HG03460 (cell line): ENCODE data around the gene LILRB3.
"Not testable (repeated sequence)": the region's sequence is repeated elsewhere in the genome, so short reads cannot be mapped to it uniquely, and the experiment has no call there.

ENCODE experiments used
- ATAC-seq: cut with Tn5 transposase; IDR thresholded peaks from one replicate; pipeline ENCODE4 v1.9.1; 2021; ENCODE audit not compliant: unreplicated experiment

LILRB3 gene

GRCh38 chr19:54211235-54211634, 11.6 kb downstream of the LILRB3 start:
- no peak for ATAC-seq

GRCh38 chr19:54209811-54210494, 12.9 kb downstream of the LILRB3 start:
- no peak for ATAC-seq

DNA sequence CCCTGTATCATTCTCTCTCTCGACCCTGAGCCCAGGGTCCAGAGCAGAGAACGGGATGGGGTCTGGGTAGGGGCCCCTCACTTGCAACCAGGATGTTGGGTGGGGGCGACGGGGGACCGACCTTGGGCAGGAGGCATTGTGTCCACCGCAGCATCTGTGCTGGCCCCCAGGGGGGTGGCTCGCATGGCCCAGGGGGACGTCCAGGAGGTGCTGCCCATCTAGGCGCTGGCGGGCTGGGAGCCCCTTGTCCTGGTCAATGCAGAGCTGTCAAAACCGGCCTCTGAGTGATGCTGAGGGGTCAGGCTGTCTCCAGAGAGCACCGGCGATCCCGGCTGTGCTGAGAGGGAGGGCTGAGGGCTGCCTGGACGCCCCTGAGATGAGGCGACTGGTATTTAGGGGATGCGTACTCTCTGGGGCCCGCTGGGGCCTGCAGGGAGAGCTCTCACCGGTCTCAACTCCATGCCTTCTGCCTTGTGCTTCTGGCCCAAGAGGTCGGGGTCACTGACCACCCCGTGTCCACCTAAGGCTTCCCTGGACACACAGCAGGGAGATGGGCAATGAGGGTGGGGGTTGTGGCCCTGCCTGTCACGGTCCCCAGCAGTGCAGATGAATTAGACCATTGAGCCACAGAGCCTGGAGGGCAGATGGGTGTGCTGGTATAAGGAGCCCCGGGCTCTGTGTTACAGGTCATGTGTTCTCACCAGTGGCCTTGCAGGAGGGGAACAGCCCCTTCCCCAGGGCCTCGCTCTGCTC, 13.6 kb downstream of the LILRB3 start:
- ATAC-seq = no peak

DNA sequence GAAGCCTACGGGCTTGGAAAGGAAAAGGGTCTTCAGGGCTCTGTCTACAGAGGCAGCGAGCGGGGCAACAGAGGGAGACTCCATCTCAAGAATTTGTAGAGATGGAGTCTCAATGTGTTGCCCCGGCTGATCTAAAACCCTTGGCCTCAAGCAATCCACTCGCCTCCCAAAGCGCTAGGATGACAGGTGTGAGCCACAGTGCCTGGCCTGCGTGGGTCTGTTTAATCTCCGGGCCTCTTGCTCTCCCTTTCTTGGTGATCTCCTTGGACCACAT, 14.1 kb downstream of the LILRB3 start:
- ATAC-seq = no peak

GRCh38 chr19:54207983-54208783, 14.6 kb downstream of the LILRB3 start:
- peak; percentile 36 for ATAC-seq

- ATAC-seq = no peak
Observed at GRCh38 chr19:54207676-54207982, 15.2 kb downstream of the LILRB3 start.

DNA sequence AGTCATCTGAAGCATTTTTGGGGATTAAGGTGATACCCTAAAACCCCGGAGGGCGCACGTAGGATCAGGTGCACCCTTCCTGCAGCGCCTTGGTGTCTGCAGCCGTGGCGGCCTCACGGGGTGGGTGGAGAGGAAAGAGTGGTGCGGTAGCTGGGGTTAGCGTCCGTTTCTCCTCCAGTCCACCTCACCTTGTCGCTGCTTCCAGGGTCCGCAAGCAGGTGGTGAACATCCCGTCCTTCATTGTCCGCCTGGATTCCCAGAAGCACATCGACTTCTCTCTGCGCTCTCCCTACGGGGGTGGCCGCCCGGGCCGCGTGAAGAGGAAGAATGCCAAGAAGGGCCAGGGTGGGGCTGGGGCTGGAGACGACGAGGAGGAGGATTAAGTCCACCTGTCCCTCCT, 15.6 kb downstream of the LILRB3 start:
- ATAC-seq = not testable (repeated sequence)

- no peak for ATAC-seq
Observed at GRCh38 chr19:54206831-54207177, 16.0 kb downstream of the LILRB3 start.

DNA sequence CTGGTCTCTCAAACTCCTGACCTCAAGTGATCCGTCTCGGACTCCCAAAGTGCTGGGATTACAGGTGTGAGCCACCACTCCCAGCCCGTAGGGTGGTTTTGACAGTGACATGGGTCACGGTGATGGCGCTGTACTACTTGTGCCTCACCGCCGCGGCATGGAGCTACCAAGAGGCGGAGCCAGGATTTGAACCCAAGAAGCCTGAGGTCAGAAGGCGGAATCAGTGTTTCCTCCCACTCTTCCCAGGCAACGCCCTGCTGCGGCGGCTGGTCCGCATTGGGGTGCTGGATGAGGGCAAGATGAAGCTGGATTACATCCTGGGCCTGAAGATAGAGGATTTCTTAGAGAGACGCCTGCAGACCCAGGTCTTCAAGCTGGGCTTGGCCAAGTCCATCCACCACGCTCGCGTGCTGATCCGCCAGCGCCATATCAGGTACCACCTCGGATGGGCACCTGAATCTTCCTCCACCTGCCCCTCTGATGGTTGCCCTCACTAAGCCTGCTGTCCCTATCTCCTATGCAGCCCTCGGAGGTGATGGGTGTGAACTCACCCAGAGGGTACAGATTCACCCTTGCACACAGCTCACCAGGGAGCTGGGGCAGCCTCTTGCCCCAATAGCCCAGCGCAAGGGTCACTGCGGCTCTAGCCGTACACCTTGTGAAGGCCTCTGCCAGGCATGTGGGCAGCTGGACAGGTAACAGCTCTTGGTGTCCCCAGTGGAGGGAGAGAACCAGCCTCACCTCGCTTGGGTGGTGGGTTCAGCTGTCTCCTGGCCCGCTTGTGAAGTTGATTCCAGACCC, 16.6 kb downstream of the LILRB3 start:
- no peak for ATAC-seq

DNA sequence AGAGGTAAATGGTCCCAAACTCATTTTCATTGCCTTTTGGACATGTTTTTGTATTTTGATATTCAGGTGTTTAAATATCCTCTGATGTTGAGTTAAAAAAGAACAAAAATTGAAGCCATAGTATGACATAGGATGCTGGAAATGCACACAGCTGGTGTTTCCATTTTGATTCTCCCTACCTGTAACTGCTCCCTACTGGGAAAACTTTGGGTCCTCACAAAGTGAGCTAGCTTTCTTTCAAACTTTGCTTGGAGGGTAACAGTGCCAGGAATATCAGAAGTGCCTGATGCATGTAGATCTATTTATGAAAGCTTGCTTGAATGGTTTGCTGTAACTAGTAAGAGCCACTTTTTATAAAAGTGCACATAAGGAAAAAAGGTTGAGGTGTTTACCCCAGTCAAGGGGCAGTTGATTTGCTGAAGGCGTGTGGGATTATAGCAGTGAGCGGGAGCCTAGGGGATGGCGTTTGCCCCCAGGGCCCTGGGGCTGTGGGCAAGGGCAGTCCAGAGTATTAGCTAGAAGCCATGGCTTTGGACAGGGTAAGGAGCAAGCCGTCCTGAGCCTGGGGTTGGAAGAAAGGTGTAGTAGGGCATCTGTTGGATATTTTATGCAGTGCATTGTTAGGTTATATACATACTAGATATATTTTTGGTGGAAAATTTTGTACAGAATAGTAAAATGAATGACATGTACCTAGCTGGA, 17.9 kb downstream of the LILRB3 start:
- no peak for ATAC-seq

GRCh38 chr19:54203151-54203611, 19.6 kb downstream of the LILRB3 start:
- no peak for ATAC-seq

DNA sequence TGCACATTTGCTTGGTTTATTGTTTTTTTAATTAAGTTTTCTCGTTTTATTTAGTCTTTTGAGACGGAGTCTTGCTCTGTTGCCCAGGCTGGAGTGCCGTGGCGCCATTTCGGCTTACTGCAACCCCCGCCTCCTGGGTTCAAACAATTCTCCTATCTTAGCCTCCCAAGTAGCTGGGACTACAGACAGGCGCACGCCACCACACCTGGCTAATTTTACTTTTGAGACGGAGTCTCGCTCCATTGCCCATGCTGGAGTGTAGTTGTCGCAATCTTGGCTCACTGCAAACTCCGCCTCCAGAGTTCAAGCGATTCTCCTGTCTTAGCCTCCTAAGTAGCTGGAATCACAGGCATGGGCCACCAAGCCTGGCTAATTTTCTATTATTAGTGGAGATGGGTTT, 20.8 kb downstream of the LILRB3 start:
- ATAC-seq = no peak

DNA sequence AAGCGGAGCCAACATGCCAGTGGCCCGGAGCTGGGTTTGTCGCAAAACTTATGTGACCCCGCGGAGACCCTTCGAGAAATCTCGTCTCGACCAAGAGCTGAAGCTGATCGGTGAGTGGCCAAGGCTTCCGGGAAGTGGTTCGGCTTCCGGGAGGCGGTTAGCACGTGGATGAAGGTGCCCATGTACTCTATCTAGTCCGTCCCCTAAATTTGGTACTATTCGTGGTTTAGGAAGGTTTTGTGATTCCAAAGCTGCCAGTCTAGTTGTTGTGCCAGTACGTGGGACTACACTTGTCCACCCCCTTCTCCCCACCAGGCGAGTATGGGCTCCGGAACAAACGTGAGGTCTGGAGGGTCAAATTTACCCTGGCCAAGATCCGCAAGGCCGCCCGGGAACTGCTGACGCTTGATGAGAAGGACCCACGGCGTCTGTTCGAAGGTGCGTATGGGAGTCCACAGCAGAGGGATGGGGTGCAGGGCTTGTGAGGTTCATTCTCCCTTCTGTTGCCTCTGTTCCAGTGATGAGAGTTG, 21.6 kb downstream of the LILRB3 start:
- ATAC-seq = no peak

DNA sequence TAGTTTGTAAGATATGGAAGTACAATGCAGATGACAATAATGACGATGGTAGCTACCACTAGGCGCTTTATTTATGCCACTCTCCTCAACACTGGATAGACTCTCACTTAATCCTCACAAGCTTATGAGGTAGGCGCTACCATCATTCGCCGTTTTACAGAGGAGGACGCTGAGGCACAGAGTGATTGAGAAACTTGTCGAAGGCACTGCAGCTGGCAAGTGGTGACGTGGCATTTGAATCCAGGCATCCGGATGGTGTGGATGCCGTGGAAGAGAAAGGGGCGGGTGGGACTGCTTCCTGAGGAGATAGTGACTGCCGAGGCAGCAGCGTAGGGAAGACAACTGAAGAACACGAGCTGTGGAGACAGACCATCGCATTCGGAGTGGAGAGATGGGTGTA, 23.4 kb downstream of the LILRB3 start:
- ATAC-seq = no peak

DNA sequence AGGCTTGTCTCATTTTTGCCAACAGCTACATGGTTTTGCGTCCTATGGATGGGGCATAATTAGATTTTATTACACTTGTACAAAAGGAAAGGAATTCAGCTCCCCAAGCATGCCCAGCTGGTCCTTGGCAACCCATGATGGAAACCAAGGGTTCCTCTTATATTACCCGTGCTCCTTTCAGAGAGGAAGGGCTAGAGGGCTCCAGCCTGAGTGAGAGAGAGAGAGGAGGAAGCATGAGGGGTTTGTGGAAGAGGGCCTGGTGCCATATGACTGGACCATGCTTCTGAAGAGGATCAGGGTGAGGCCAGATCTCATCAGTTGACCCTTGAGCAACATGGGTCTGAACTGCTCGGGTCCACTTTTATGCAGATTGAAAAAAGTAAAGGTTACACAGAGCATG, 25.7 kb downstream of the LILRB3 start:
- no peak for ATAC-seq

DNA sequence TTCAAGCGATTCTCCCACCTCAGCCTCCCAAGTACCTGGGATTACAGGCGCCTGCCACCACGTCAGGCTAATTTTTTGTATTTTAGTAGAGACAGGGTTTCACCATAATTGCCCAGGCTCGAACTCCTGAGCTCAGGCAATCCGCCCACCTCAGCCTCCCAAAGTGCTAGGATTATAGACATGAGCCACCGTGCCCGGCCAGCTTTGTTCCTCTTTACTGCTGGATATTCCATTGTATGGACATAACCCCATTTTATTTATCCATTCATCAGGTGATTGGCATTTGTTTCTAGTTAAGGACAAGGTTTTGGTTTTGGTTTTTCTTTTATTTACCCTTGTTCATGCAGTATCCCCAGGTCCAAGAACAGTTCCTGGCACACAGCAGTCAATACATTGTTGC, 26.3 kb downstream of the LILRB3 start:
- no peak for ATAC-seq

GRCh38 chr19:54194463-54194862, 28.3 kb downstream of the LILRB3 start:
- not testable (repeated sequence) for ATAC-seq

DNA sequence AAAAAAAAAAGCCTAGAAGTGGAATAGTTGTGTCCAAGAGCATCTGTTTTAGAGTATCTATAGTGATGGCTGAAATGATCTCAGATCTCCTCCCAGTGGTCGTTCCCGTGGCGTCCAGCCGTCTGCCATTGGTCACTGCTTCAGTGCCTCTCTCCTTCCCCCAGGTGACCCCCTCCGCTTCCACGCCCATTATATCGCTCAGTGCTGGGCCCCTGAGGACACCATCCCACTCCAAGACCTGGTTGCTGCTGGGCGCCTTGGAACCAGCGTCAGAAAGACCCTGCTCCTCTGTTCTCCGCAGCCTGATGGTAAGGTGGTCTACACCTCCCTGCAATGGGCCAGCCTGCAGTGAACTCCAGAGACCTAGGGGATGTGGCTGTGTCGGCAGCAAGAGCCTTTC, 29.8 kb downstream of the LILRB3 start:
- ATAC-seq = no peak

GRCh38 chr19:54191811-54192453, 30.9 kb downstream of the LILRB3 start:
- ATAC-seq = no peak
